RWPE2 (cell line): ENCODE measurements around the gene PTX4.

Experiments
- ATAC-seq: fragments of 200-7000 bp; cut with Tn5 transposase; 3 replicates; pipeline ENCODE4 v1.9.1; 2021; ENCODE audit warnings: low read depth
- DNase-seq: peaks from one replicate; pipeline ENCODE4 v3.0.0-alpha.2; 2020; ENCODE audit warnings: low spot score
- H3K27ac ChIP-seq: fragments of 450-650 bp; 2 replicates; pipeline ENCODE4 v1.5.1; 2017; ENCODE audit warnings: mild to moderate bottlenecking; ENCODE audit not compliant: poor library complexity, severe bottlenecking
- H3K27me3 ChIP-seq: fragments of 250-450 bp; sonication (Bioruptor Pico); 2 replicates; pipeline ENCODE4 v1.5.1; 2021; ENCODE audit warnings: mild to moderate bottlenecking, moderate library complexity; ENCODE audit not compliant: insufficient read depth, poor library complexity, severe bottlenecking
- H3K36me3 ChIP-seq: fragments of 250-450 bp; sonication (Bioruptor Pico); 2 replicates; pipeline ENCODE4 v1.5.1; 2020; ENCODE audit warnings: low read depth, mild to moderate bottlenecking, moderate library complexity
- H3K4me1 ChIP-seq: fragments of 250-450 bp; sonication (Bioruptor Pico); 2 replicates; pipeline ENCODE4 v1.5.1; 2021; ENCODE audit warnings: mild to moderate bottlenecking, moderate library complexity; ENCODE audit not compliant: insufficient read depth, poor library complexity, severe bottlenecking
- H3K4me3 ChIP-seq: fragments of 250-450 bp; sonication (Bioruptor Pico); 2 replicates; pipeline ENCODE4 v1.5.1; 2021; ENCODE audit warnings: mild to moderate bottlenecking, moderate library complexity; ENCODE audit not compliant: severe bottlenecking
- H3K9me3 ChIP-seq: fragments of 250-450 bp; sonication (Bioruptor Pico); 2 replicates; pipeline ENCODE4 v1.5.1; 2021; ENCODE audit warnings: mild to moderate bottlenecking, moderate library complexity; ENCODE audit not compliant: severe bottlenecking
- CTCF ChIP-seq: fragments of 450-650 bp; IDR thresholded peaks from one replicate; pipeline ENCODE4 v1.5.1; 2017; ENCODE audit warnings: mild to moderate bottlenecking, moderate library complexity; ENCODE audit not compliant: poor library complexity, severe bottlenecking

PTX4 gene

GRCh38 chr16:1524366-1524765, 35.6 kb upstream of the PTX4 start:
- Histone ChIP-seq H3K27me3 (no peaks in the 10 kb centered on the region), H3K4me3 (no peak overlapping the region), H3K4me1 (no peaks in the 10 kb centered on the region), H3K9me3 (no peaks in the 10 kb centered on the region), H3K27ac (no peak overlapping the region), H3K36me3 (no peaks in the 10 kb centered on the region)
- no peak for ATAC-seq
- DNase-seq, result no peak
- TF ChIP-seq CTCF, result no peak

DNA sequence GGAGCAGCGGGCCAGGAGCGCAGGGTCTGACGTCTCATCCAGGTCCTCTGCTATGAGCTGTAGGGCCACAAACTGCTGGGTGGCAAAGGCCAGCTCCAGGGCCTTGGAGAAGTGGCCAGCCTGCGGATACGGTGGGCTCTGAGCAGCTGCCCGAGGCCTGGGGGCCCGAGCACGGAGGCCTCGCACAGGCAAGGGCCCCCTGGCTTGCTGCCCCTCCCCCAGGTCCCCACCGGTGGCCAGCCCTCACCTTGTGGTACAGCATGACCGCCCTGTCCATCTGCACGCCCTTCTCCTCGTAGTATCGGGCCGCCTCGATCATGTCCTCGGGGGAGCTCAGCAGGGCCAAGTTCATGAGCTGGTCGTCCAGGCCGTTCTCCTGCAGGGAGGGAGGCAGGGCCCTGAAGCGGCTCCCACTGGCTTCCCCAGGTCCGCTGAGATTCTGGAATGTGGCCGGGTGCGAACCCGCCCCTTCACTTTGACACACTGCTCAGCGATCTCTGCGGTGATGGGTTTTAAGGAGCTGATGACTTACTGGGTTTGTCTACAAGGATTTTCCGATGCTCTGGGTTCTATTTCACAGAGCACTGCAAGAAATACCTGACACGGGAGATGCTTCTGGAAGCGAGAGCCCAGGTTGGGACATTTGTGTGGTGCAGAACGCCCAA, 35.0 kb upstream of the PTX4 start:
- no peaks in the 10 kb centered on the region for H3K9me3 ChIP-seq
- H3K4me1 ChIP-seq, result no peaks in the 10 kb centered on the region
- no peaks in the 10 kb centered on the region for H3K27me3 ChIP-seq
- H3K27ac ChIP-seq, result no peak overlapping the region
- H3K36me3 ChIP-seq, result no peaks in the 10 kb centered on the region
- no peak overlapping the region for H3K4me3 ChIP-seq
- no peak for ATAC-seq
- no peak for TF ChIP-seq CTCF
- DNase-seq, result no peak

- Histone ChIP-seq H3K9me3 (no peaks in the 10 kb centered on the region), H3K4me3 (no peak overlapping the region), H3K4me1 (no peaks in the 10 kb centered on the region), H3K27me3 (no peaks in the 10 kb centered on the region), H3K36me3 (no peaks in the 10 kb centered on the region), H3K27ac (no peak overlapping the region)
- no peak for DNase-seq
- TF ChIP-seq CTCF, result no peak
- ATAC-seq, result no peak
Observed at GRCh38 chr16:1520461-1520860, 31.7 kb upstream of the PTX4 start.

- no peak for TF ChIP-seq CTCF
- no peaks in the 10 kb centered on the region for H3K4me1 ChIP-seq
- ATAC-seq (no peak), DNase-seq (no peak)
- no peaks in the 10 kb centered on the region for H3K27me3 ChIP-seq
- H3K9me3 ChIP-seq, result no peaks in the 10 kb centered on the region
- H3K27ac ChIP-seq, result no peak overlapping the region
- H3K36me3 ChIP-seq, result no peaks in the 10 kb centered on the region
- no peak overlapping the region for H3K4me3 ChIP-seq
Observed at GRCh38 chr16:1519831-1520230, 31.1 kb upstream of the PTX4 start.

- DNase-seq (no peak), ATAC-seq (no peak)
- Histone ChIP-seq H3K27me3 (no peaks in the 10 kb centered on the region), H3K36me3 (no peaks in the 10 kb centered on the region), H3K4me1 (no peaks in the 10 kb centered on the region), H3K9me3 (peaks cover 4% of the 10 kb centered on the region), H3K4me3 (no peak overlapping the region), H3K27ac (no peak overlapping the region)
- TF ChIP-seq CTCF, result no peak
Observed at GRCh38 chr16:1518626-1519135, 29.9 kb upstream of the PTX4 start.
